ENCODE measurements around the gene CRYGD.

Gene CRYGD

DNA sequence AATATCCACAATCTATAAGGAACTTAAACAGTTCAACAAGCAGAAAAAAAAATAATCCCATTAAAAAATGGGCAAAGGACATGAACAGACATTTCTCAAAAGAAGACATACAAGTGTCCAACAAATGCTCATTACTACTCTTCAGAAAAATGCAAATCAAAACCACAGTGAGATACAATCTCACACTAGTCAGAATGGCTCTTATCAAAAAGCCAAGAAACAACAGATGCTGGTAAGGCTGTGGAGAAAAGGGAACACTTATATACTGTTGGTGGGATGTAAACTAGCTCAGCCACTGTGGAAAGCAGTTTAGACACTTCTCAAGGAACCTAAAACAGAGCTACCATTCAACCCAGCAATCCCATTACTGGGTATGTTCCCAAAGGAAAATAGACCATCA lies 28.8 kb upstream of the CRYGD start:
- TF ChIP-seq FOXP2 (optimal IDR thresholded peaks at IDR 0.05; ENCODE audit: borderline replicate concordance, extremely low read depth, extremely low read length, insufficient read depth) (no peak), TAF1 (IDR thresholded peaks at IDR 0.05; ENCODE audit: borderline replicate concordance, insufficient read depth, low read length) (no peak), SIN3A (IDR thresholded peaks at IDR 0.05; ENCODE audit: borderline replicate concordance, insufficient read depth, low read length) (no peak), POLR2AphosphoS5 (IDR thresholded peaks at IDR 0.05; ENCODE audit: low read depth, low read length) (no peak)
- TF ChIP-seq, protein P1, sequence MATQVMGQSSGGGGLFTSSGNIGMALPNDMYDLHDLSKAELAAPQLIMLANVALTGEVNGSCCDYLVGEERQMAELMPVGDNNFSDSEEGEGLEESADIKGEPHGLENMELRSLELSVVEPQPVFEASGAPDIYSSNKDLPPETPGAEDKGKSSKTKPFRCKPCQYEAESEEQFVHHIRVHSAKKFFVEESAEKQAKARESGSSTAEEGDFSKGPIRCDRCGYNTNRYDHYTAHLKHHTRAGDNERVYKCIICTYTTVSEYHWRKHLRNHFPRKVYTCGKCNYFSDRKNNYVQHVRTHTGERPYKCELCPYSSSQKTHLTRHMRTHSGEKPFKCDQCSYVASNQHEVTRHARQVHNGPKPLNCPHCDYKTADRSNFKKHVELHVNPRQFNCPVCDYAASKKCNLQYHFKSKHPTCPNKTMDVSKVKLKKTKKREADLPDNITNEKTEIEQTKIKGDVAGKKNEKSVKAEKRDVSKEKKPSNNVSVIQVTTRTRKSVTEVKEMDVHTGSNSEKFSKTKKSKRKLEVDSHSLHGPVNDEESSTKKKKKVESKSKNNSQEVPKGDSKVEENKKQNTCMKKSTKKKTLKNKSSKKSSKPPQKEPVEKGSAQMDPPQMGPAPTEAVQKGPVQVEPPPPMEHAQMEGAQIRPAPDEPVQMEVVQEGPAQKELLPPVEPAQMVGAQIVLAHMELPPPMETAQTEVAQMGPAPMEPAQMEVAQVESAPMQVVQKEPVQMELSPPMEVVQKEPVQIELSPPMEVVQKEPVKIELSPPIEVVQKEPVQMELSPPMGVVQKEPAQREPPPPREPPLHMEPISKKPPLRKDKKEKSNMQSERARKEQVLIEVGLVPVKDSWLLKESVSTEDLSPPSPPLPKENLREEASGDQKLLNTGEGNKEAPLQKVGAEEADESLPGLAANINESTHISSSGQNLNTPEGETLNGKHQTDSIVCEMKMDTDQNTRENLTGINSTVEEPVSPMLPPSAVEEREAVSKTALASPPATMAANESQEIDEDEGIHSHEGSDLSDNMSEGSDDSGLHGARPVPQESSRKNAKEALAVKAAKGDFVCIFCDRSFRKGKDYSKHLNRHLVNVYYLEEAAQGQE (IDR thresholded peaks at IDR 0.05; ENCODE audit: insufficient read depth in 1 of 2, low read depth in 2 of 2, low read length in 2 of 2) = no peak

DNA sequence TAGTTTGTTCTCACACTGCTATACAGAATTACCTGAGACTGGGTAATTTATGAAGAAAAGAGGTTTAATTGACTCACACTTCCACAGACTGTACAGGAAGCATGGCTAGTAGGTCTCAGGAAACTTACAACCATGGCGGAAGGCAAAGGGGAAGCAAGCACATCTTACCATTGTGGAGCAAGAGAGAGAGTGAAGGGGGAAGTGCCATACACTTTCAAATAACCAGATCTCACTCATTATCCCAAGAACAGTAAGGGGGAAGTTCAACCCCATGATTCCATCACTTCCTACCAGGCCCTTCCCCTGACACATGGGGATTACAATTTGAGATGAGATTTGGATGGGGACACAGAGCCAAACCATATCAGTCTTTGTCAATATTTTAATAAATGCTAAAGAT lies 26.6 kb upstream of the CRYGD start:
- TF ChIP-seq POLR2AphosphoS5 (IDR thresholded peaks at IDR 0.05; ENCODE audit: low read depth, low read length) = no peak
- TF ChIP-seq TAF1 (IDR thresholded peaks at IDR 0.05; ENCODE audit: borderline replicate concordance, insufficient read depth, low read length) = no peak
- no peak for TF ChIP-seq FOXP2 (optimal IDR thresholded peaks at IDR 0.05; ENCODE audit: borderline replicate concordance, extremely low read depth, extremely low read length, insufficient read depth)
- TF ChIP-seq, protein P1 (IDR thresholded peaks at IDR 0.05; ENCODE audit: insufficient read depth in 1 of 2, low read depth in 2 of 2, low read length in 2 of 2) = no peak
- no peak for TF ChIP-seq SIN3A (IDR thresholded peaks at IDR 0.05; ENCODE audit: borderline replicate concordance, insufficient read depth, low read length)

DNA sequence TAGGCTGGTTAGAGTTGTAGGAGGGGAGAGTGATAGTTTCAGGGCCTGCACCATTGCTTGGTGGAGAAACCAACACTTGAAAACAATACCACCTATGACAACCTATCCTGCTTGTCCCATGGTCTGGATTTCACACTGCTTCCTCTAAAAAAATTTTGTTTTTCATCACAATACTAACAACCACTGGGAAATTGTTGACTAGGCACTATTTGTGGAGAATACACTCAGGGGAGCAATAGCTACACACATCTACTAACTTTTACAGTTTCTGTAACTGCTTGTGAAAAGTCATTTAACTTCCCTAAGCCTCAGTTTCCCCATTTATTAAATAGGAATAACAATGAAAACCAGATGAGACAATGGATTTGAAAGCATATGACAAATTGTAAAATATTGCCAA lies 25.8 kb upstream of the CRYGD start:
- TF ChIP-seq, protein P1 (IDR thresholded peaks at IDR 0.05; ENCODE audit: insufficient read depth in 1 of 2, low read depth in 2 of 2, low read length in 2 of 2) = no peak
- TF ChIP-seq TAF1 (IDR thresholded peaks at IDR 0.05; ENCODE audit: borderline replicate concordance, insufficient read depth, low read length) (no peak), SIN3A (IDR thresholded peaks at IDR 0.05; ENCODE audit: borderline replicate concordance, insufficient read depth, low read length) (no peak), FOXP2 (optimal IDR thresholded peaks at IDR 0.05; ENCODE audit: borderline replicate concordance, extremely low read depth, extremely low read length, insufficient read depth) (no peak), POLR2AphosphoS5 (IDR thresholded peaks at IDR 0.05; ENCODE audit: low read depth, low read length) (no peak)

GRCh38 chr2:208148803-208149202 lies 24.5 kb upstream of the CRYGD start:
- TF ChIP-seq FOXP2 (optimal IDR thresholded peaks at IDR 0.05; ENCODE audit: borderline replicate concordance, extremely low read depth, extremely low read length, insufficient read depth) (no peak), POLR2AphosphoS5 (IDR thresholded peaks at IDR 0.05; ENCODE audit: low read depth, low read length) (no peak), TAF1 (IDR thresholded peaks at IDR 0.05; ENCODE audit: borderline replicate concordance, insufficient read depth, low read length) (no peak), SIN3A (IDR thresholded peaks at IDR 0.05; ENCODE audit: borderline replicate concordance, insufficient read depth, low read length) (no peak)
- TF ChIP-seq, protein P1 (IDR thresholded peaks at IDR 0.05; ENCODE audit: insufficient read depth in 1 of 2, low read depth in 2 of 2, low read length in 2 of 2) = no peak

GRCh38 chr2:208147759-208148158 lies 23.4 kb upstream of the CRYGD start:
- TF ChIP-seq, protein P1 (IDR thresholded peaks at IDR 0.05; ENCODE audit: insufficient read depth in 1 of 2, low read depth in 2 of 2, low read length in 2 of 2) = no peak
- TF ChIP-seq FOXP2 (optimal IDR thresholded peaks at IDR 0.05; ENCODE audit: borderline replicate concordance, extremely low read depth, extremely low read length, insufficient read depth) (no peak), POLR2AphosphoS5 (IDR thresholded peaks at IDR 0.05; ENCODE audit: low read depth, low read length) (no peak), TAF1 (IDR thresholded peaks at IDR 0.05; ENCODE audit: borderline replicate concordance, insufficient read depth, low read length) (no peak), SIN3A (IDR thresholded peaks at IDR 0.05; ENCODE audit: borderline replicate concordance, insufficient read depth, low read length) (no peak)
